HG03442 (cell line): ENCODE measurements around the gene GRID1.
A peak's percentile ranks its signal among the peaks of the same experiment; 100 is the strongest.
"Not testable (repeated sequence)": the region's sequence is repeated elsewhere in the genome, so short reads cannot be mapped to it uniquely, and the experiment has no call there.

Experiments
- ATAC-seq: cut with Tn5 transposase; IDR thresholded peaks from one replicate; pipeline ENCODE4 v1.9.1; 2021; ENCODE audit warnings: mild to moderate bottlenecking, moderate library complexity; ENCODE audit not compliant: unreplicated experiment

GRID1 gene

GRCh38 chr10:86392723-86393094, 26.1 kb upstream of the GRID1 start:
- ATAC-seq = peak; percentile 56

GRCh38 chr10:86391986-86392722, 25.6 kb upstream of the GRID1 start:
- peak; percentile 2 for ATAC-seq

GRCh38 chr10:86391236-86391840, 24.7 kb upstream of the GRID1 start:
- ATAC-seq = no peak

- ATAC-seq = no peak
Measured at GRCh38 chr10:86390337-86391120, 23.9 kb upstream of the GRID1 start.

- peak; percentile 62 for ATAC-seq
Measured at GRCh38 chr10:86389441-86390193, 23.0 kb upstream of the GRID1 start.

- not testable (repeated sequence) for ATAC-seq
Measured at GRCh38 chr10:86389109-86389440, 22.5 kb upstream of the GRID1 start.

GRCh38 chr10:86388119-86388704, 21.6 kb upstream of the GRID1 start:
- ATAC-seq = no peak

GRCh38 chr10:86387178-86387794, 20.7 kb upstream of the GRID1 start:
- no peak for ATAC-seq

GRCh38 chr10:86385806-86386205, 19.2 kb upstream of the GRID1 start:
- ATAC-seq = no peak

- ATAC-seq = no peak
Measured at GRCh38 chr10:86377797-86378146, 11.2 kb upstream of the GRID1 start.

GRCh38 chr10:86376852-86377796, 10.5 kb upstream of the GRID1 start:
- peak; percentile 97 for ATAC-seq

GRCh38 chr10:86376403-86376802, 9.8 kb upstream of the GRID1 start:
- ATAC-seq = no peak

- no peak for ATAC-seq
Measured at GRCh38 chr10:86375204-86375603, 8.6 kb upstream of the GRID1 start.

- ATAC-seq = no peak
Measured at GRCh38 chr10:86374664-86375063, 8.1 kb upstream of the GRID1 start.

GRCh38 chr10:86373828-86374227, 7.2 kb upstream of the GRID1 start:
- no peak for ATAC-seq

GRCh38 chr10:86373251-86373650, 6.7 kb upstream of the GRID1 start:
- no peak for ATAC-seq

GRCh38 chr10:86372784-86373239, 6.2 kb upstream of the GRID1 start:
- ATAC-seq = no peak

- no peak for ATAC-seq
Measured at GRCh38 chr10:86372119-86372783, 5.7 kb upstream of the GRID1 start.

GRCh38 chr10:86371691-86372090, 5.1 kb upstream of the GRID1 start:
- no peak for ATAC-seq
